Peyer's patch (tissue), 4 donors: ENCODE data around the gene NUP188.

Source experiments
- POLR2A ChIP-seq, 2 donors: fragments of 450-650 bp; IDR thresholded peaks; one replicate each; pipeline ENCODE4 v1.5.1; 2017; ENCODE audit warnings: antibody characterized with exemption in 2 of 2, mild to moderate bottlenecking in 2 of 2, moderate library complexity in 2 of 2
- TF ChIP-seq, protein P1 (sequence below), 6 experiments: fragments of 450-650 bp in 4 of 6; fragments of 200-600 bp in 2 of 6; sonication (generic) in 1 of 6; IDR thresholded peaks; one replicate each; pipeline ENCODE4 v1.5.1; 2017 to 2019; ENCODE audit warnings: antibody characterized with exemption in 6 of 6, mild to moderate bottlenecking in 3 of 6, moderate library complexity in 1 of 6

DNA sequence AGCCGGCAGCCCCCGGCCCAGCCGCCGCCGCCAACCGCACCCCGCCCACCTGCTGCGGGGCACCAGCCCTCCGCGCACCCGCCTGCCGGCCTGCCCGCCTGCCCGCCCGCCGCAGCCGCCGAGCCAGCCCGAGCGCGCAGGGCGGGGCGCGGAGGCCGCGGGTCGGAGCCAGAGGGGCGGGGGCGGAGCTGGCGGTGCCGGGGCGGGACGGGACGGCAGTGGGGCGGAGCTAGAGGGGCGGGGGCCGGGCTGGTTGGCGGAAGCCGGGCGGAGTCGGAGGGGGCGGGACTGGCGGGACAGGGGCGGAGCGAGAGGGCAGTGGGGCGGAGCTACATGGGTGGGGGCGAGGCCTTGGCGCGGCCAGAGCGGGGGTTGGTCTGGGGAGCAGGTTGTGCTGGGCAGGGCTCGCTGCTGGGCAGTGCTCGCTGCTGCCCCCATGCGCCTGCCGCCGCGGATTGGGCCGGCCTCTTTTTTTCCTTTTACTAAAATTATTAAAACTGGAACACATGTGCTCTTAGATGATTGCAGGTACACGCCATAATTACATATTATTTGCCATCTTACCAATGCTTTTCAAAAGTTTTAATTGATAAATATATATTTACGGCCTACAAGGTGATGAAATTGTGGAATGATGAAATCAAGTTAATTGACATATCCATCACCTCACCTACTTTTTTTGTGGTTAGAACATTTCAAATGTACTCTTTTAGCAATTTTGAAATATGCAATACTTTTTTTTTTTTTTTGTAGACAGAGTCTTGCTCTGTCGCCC is 80.9 kb downstream of the NUP188 start, which contains the start of gene SH3GLB2:
- TF ChIP-seq, protein P1, sequence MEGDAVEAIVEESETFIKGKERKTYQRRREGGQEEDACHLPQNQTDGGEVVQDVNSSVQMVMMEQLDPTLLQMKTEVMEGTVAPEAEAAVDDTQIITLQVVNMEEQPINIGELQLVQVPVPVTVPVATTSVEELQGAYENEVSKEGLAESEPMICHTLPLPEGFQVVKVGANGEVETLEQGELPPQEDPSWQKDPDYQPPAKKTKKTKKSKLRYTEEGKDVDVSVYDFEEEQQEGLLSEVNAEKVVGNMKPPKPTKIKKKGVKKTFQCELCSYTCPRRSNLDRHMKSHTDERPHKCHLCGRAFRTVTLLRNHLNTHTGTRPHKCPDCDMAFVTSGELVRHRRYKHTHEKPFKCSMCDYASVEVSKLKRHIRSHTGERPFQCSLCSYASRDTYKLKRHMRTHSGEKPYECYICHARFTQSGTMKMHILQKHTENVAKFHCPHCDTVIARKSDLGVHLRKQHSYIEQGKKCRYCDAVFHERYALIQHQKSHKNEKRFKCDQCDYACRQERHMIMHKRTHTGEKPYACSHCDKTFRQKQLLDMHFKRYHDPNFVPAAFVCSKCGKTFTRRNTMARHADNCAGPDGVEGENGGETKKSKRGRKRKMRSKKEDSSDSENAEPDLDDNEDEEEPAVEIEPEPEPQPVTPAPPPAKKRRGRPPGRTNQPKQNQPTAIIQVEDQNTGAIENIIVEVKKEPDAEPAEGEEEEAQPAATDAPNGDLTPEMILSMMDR (IDR thresholded peaks at IDR 0.05), result peak; percentile 68 to 88 (median 75)
- peak in 1 of 2 donors; percentile 58 for TF ChIP-seq POLR2A (IDR thresholded peaks at IDR 0.05)
